ENCODE results near the gene NAV2.

The NAV2 gene

DNA sequence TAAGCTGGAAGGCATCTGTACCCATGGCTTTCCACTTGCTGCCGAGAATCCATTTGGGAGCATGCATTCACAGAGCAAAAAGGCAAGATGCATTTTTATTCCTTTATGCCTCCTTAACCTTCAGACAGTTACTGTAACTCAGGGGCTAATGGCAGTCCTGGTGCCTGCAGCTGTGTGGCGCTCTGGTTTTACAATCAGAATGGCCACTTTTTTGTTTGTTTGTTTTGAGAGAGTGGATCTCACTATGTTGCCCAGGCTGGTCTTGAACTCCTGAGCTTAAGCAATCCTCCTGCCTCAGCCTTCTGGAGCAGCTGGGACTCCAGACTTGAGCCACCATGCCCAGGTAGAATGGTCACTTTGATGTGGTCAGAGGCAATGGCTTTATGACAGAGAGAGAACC lies 101.8 kb downstream of the NAV2 start:
- no peaks in the 10 kb centered on the region for H3F3A ChIP-seq (ENCODE audit: insufficient read depth, low read length)
- H3K9ac ChIP-seq (ENCODE audit: low read length) = no peak overlapping the region
- no peak overlapping the region for H2AFZ ChIP-seq (ENCODE audit: low read length)
- no peak for DNase-seq
- no peaks in the 10 kb centered on the region for H3K9me3 ChIP-seq (replicated peaks; ENCODE audit: insufficient read depth, low read length)
- TF ChIP-seq CTCF (IDR thresholded peaks at IDR 0.05; ENCODE audit: low read length) (no peak), EZH2 (optimal IDR thresholded peaks at IDR 0.05; ENCODE audit: low read depth, low read length) (no peak), EZH2phosphoT487 (IDR thresholded peaks at IDR 0.05; ENCODE audit: low read length) (no peak)
- H3K4me1 ChIP-seq (ENCODE audit: low read length) = no peaks in the 10 kb centered on the region
- H3K27me3 ChIP-seq (replicated peaks; ENCODE audit: insufficient read depth, low read length) = no peaks in the 10 kb centered on the region
- H3K27ac ChIP-seq (ENCODE audit: low read length) = no peak overlapping the region
- H3K9me2 ChIP-seq (replicated peaks; ENCODE audit: insufficient read depth, low read length) = no peaks in the 10 kb centered on the region
- H3K36me3 ChIP-seq (replicated peaks; ENCODE audit: insufficient read depth, low read length) = no peaks in the 10 kb centered on the region
- no peak overlapping the region for H3K4me3 ChIP-seq (ENCODE audit: low read length)
- H3K79me2 ChIP-seq (ENCODE audit: low read length) = no peaks in the 10 kb centered on the region
- no peak overlapping the region for H3K4me2 ChIP-seq (ENCODE audit: low read depth, low read length)
- no peaks in the 10 kb centered on the region for H4K20me1 ChIP-seq (ENCODE audit: insufficient read depth, low read length)

DNA sequence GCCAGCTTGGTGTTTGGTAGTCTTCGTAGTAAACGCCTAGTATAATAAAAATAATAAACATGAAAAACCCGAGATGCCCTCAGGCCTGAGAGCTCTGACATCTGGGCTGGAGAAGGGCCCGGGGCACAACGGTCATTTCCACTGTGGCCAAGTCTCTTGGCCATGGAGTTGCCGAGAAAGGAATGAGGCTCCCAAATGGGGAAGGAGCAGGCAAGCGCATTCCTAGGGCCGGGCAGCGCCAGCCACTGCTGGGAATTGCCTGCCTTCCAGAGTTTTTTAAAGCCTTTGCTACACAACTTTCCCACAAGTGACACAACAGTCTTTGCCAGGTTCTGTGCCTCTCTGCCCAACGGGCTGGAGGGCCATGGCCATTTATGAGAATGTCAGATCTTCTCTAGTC lies 103.4 kb downstream of the NAV2 start:
- Histone ChIP-seq H3K9me3 (replicated peaks; ENCODE audit: insufficient read depth, low read length) (no peaks in the 10 kb centered on the region), H2AFZ (ENCODE audit: low read length) (no peak overlapping the region), H3F3A (ENCODE audit: insufficient read depth, low read length) (no peaks in the 10 kb centered on the region), H3K27ac (ENCODE audit: low read length) (no peak overlapping the region), H3K36me3 (replicated peaks; ENCODE audit: insufficient read depth, low read length) (no peaks in the 10 kb centered on the region), H3K4me2 (ENCODE audit: low read depth, low read length) (no peak overlapping the region), H3K79me2 (ENCODE audit: low read length) (no peaks in the 10 kb centered on the region), H3K9me2 (replicated peaks; ENCODE audit: insufficient read depth, low read length) (no peaks in the 10 kb centered on the region), H3K4me3 (ENCODE audit: low read length) (no peak overlapping the region), H3K27me3 (replicated peaks; ENCODE audit: insufficient read depth, low read length) (no peaks in the 10 kb centered on the region), H3K4me1 (ENCODE audit: low read length) (no peaks in the 10 kb centered on the region), H4K20me1 (ENCODE audit: insufficient read depth, low read length) (no peaks in the 10 kb centered on the region), H3K9ac (ENCODE audit: low read length) (no peak overlapping the region)
- no peak for TF ChIP-seq EZH2phosphoT487 (IDR thresholded peaks at IDR 0.05; ENCODE audit: low read length)
- no peak for DNase-seq

- no peak overlapping the region for H3K4me2 ChIP-seq (ENCODE audit: low read depth, low read length)
These were observed 104.2 kb downstream of the NAV2 start for GRCh38 chr11:19816817-19817216.

More at GRCh38 chr11:19816817-19817216, 104.2 kb downstream of the NAV2 start:
- Histone ChIP-seq H3K27me3 (replicated peaks; ENCODE audit: insufficient read depth, low read length) (no peaks in the 10 kb centered on the region), H3K4me3 (ENCODE audit: low read length) (no peak overlapping the region), H3K36me3 (replicated peaks; ENCODE audit: insufficient read depth, low read length) (no peaks in the 10 kb centered on the region), H3K79me2 (ENCODE audit: low read length) (no peaks in the 10 kb centered on the region), H3K27ac (ENCODE audit: low read length) (no peak overlapping the region), H3K9me3 (replicated peaks; ENCODE audit: insufficient read depth, low read length) (no peaks in the 10 kb centered on the region), H3K4me1 (ENCODE audit: low read length) (no peaks in the 10 kb centered on the region), H3K9ac (ENCODE audit: low read length) (no peak overlapping the region), H4K20me1 (ENCODE audit: insufficient read depth, low read length) (no peaks in the 10 kb centered on the region), H2AFZ (ENCODE audit: low read length) (no peak overlapping the region), H3F3A (ENCODE audit: insufficient read depth, low read length) (no peaks in the 10 kb centered on the region), H3K9me2 (replicated peaks; ENCODE audit: insufficient read depth, low read length) (no peaks in the 10 kb centered on the region)
- TF ChIP-seq EZH2 (optimal IDR thresholded peaks at IDR 0.05; ENCODE audit: low read depth, low read length) = no peak
- TF ChIP-seq CTCF (IDR thresholded peaks at IDR 0.05; ENCODE audit: low read length) = no peak
- TF ChIP-seq EZH2phosphoT487 (IDR thresholded peaks at IDR 0.05; ENCODE audit: low read length) = no peak
- DNase-seq = no peak
